ENCODE data around the gene INSYN2A.

INSYN2A gene

GRCh38 chr10:127146661-127147060 is 49.7 kb downstream of the INSYN2A start:
- DNase-seq: no peak
- Histone ChIP-seq H3K4ac (ENCODE audit: low read depth, low read length) (no peak overlapping the region), H2AK5ac (ENCODE audit: low read length) (no peak overlapping the region), H3K9ac (ENCODE audit: low read length) (no peak overlapping the region), H4K8ac (ENCODE audit: low read depth, low read length) (no peak overlapping the region), H3K56ac (ENCODE audit: low read length) (no peak overlapping the region), H4K5ac (ENCODE audit: low read length) (no peak overlapping the region), H3K79me1 (ENCODE audit: low read length) (no peaks in the 10 kb centered on the region), H3K4me2 (ENCODE audit: low read length) (no peak overlapping the region), H3K79me2 (ENCODE audit: control insufficient read depth, insufficient read depth, low read length) (no peaks in the 10 kb centered on the region), H3K23ac (ENCODE audit: low read length) (no peak overlapping the region), H3K36me3 (ENCODE audit: control insufficient read depth, insufficient read depth, low read length) (no peaks in the 10 kb centered on the region), H3K4me3 (ENCODE audit: low read length) (no peak overlapping the region), H2BK5ac (ENCODE audit: low read length) (no peak overlapping the region), H3K27ac (ENCODE audit: low read depth, low read length) (no peak overlapping the region), H2BK15ac (replicated peaks; ENCODE audit: low read depth) (no peak overlapping the region), H2BK120ac (ENCODE audit: low read depth, low read length) (no peak overlapping the region), H3K4me1 (ENCODE audit: control insufficient read depth, low read depth, low read length) (no peaks in the 10 kb centered on the region), H3K18ac (ENCODE audit: low read length) (no peak overlapping the region), H3K27me3 (ENCODE audit: insufficient read depth, low read length, poor library complexity) (no peaks in the 10 kb centered on the region)
- WGBS (ENCODE audit: extremely low coverage, insufficient coverage, low lambda C conversion rate): no CpG with 5 or more reads among the region's 9 CpGs
